ENCODE results near the gene RAD21L1. TPM values are rescaled to one million over a fixed set of nuclear protein-coding genes. Genes with fewer than 3 reads are reported as not detected.
"Not testable (repeated sequence)": the region's sequence is repeated elsewhere in the genome, so short reads cannot be mapped to it uniquely, and the experiment has no call there.

RAD21L1 gene
- total RNA-seq, 4 donors from 2014 or later: not detected

GRCh38 chr20:1247689-1248088, 21.8 kb downstream of the RAD21L1 start:
- DNase-seq (ENCODE audit: low spot score) (no peak), ATAC-seq (ENCODE audit: low FRiP score) (no peak)
- TF ChIP-seq, protein P1, sequence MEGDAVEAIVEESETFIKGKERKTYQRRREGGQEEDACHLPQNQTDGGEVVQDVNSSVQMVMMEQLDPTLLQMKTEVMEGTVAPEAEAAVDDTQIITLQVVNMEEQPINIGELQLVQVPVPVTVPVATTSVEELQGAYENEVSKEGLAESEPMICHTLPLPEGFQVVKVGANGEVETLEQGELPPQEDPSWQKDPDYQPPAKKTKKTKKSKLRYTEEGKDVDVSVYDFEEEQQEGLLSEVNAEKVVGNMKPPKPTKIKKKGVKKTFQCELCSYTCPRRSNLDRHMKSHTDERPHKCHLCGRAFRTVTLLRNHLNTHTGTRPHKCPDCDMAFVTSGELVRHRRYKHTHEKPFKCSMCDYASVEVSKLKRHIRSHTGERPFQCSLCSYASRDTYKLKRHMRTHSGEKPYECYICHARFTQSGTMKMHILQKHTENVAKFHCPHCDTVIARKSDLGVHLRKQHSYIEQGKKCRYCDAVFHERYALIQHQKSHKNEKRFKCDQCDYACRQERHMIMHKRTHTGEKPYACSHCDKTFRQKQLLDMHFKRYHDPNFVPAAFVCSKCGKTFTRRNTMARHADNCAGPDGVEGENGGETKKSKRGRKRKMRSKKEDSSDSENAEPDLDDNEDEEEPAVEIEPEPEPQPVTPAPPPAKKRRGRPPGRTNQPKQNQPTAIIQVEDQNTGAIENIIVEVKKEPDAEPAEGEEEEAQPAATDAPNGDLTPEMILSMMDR (IDR thresholded peaks at IDR 0.05): no peak

GRCh38 chr20:1250282-1250681, 24.4 kb downstream of the RAD21L1 start:
- not testable (repeated sequence) for DNase-seq (ENCODE audit: low spot score); ATAC-seq (ENCODE audit: low FRiP score)

DNA sequence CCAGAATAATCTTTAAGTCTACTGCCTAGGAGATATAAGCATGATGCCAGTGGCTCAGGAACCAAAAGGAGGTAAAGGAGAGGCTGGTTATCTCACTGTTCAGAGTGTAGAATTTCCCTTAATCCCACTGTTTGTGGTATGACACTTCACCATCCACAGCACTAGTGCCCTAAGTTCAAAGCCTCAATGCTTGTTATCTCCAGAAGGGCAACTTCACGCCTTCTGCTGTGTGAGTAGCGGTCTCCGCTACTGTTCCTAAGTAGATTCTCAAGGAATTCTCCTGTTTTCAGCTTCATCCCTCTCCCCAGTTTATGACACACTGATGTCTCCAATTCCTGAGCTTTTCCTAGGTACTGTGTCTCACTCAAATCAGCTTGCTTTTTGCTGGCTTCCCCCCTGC, 26.6 kb downstream of the RAD21L1 start:
- no peak for ATAC-seq (ENCODE audit: low FRiP score)
- no peak for DNase-seq (ENCODE audit: low spot score)
- TF ChIP-seq, protein P1 (IDR thresholded peaks at IDR 0.05): no peak

GRCh38 chr20:1254254-1254653, 28.4 kb downstream of the RAD21L1 start:
- TF ChIP-seq, protein P1 (IDR thresholded peaks at IDR 0.05): no peak
- ATAC-seq (ENCODE audit: low FRiP score): no peak
- DNase-seq (ENCODE audit: low spot score): no peak

DNA sequence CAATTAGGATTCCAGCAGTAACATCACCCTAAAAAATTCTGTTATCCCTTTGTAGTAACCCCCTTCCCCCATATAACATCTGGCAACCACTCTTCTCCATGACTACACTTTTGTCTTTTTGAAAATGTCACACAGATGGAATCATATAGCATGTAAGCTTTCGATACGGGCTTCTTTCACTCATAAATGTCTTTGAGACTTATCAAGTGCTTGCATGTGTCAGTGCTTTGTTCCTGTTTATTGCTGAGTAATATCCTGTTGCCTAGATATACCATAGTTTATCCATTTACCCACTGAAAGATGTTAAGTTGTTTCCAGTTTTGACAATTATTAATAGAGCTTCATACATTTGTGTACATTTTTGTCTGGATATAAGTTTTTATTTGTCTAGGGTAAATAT, 29.8 kb downstream of the RAD21L1 start:
- TF ChIP-seq, protein P1 (IDR thresholded peaks at IDR 0.05): no peak
- DNase-seq (ENCODE audit: low spot score) (no peak), ATAC-seq (ENCODE audit: low FRiP score) (no peak)

GRCh38 chr20:1263853-1264252, 38.0 kb downstream of the RAD21L1 start:
- ATAC-seq (ENCODE audit: low FRiP score) (no peak), DNase-seq (ENCODE audit: low spot score) (no peak)
- TF ChIP-seq, protein P1 (IDR thresholded peaks at IDR 0.05): no peak

DNA sequence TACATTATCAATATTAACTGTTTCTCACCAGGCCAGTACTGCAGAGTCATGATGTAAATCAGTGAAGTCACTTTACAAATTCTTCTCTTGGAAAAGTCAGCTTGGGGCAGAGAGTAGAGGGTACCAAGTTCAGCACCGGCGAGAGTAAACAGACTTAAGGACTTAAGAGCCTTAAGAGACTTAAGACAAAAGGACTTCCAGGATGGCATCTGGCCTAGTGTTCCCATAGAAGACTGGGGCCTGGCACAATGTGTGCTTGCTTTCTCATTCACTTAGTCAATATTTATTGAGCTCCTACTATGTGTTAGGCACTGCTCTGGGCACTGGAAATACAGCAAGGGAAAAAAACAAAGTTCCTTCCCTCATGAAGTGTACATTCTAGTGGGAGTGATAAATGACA, 38.9 kb downstream of the RAD21L1 start:
- DNase-seq (ENCODE audit: low spot score) (no peak), ATAC-seq (ENCODE audit: low FRiP score) (no peak)
- TF ChIP-seq, protein P1 (IDR thresholded peaks at IDR 0.05): no peak

All from omental fat pad (tissue), 4 donors.